Tibial nerve (tissue), 4 donors: ENCODE data around the gene RIC1.

ENCODE experiments used
- CTCF ChIP-seq, 5 experiments: fragments of 200-600 bp in 3 of 5; fragments of 450-650 bp in 2 of 5; sonication (generic) in 3 of 5; IDR thresholded peaks; one replicate each; pipeline ENCODE4 v1.5.1; 2016 to 2019; ENCODE audit warnings: antibody characterized with exemption in 5 of 5, mild to moderate bottlenecking in 3 of 5, moderate library complexity in 2 of 5
- EP300 ChIP-seq, 2 donors: sonication (generic); formaldehyde crosslinking; IDR thresholded peaks; one replicate each; pipeline ENCODE4 v1.6.1; 2017; ENCODE audit warnings: antibody characterized with exemption in 2 of 2, mild to moderate bottlenecking in 1 of 2
- POLR2A ChIP-seq, 2 donors: fragments of 450-650 bp; IDR thresholded peaks; one replicate each; pipeline ENCODE4 v1.6.1; 2017; ENCODE audit warnings: antibody characterized with exemption in 2 of 2, mild to moderate bottlenecking in 2 of 2, moderate library complexity in 2 of 2

DNA sequence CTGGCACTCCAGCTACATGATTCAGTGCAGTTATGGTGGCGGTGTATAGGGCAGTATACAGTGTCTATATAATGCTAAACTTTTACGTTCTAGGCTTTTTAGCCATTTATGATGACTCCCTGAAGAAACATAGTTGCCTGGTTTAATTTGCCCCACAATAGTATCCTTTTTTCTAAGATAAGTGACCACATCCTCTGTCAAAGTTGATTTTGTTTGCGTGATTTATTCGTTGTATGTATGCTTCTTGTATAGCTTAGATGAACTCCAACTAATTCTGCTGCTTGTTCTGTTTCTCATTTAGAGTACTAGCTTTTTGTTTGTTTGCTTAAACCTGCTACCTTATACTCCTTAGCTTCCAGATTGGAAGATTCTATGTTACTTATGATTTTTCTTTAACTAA is 120.4 kb downstream of the RIC1 start:
- no peak for TF ChIP-seq CTCF (IDR thresholded peaks at IDR 0.05)
- no peak for TF ChIP-seq POLR2A (IDR thresholded peaks at IDR 0.05)
- no peak for TF ChIP-seq EP300 (IDR thresholded peaks at IDR 0.05)
